Fibroblast of villous mesenchyme (primary cell): Measurements from ENCODE around the gene DAAM2. TPM values are rescaled to one million over a fixed set of nuclear protein-coding genes. Genes with fewer than 3 reads are reported as not detected.

Experiments used
- DNase-seq: peaks from one replicate; pipeline ENCODE4 v3.0.0-alpha.2; 2010; ENCODE audit warnings: low read depth
- H3K4me3 ChIP-seq: 2 replicates; pipeline ENCODE4 v1.5.1; 2011; ENCODE audit warnings: low read depth, mild to moderate bottlenecking, low read length
- CTCF ChIP-seq: IDR thresholded peaks from 2 replicates; pipeline ENCODE4 v1.5.1; 2012; ENCODE audit warnings: low read depth, mild to moderate bottlenecking, low read length; ENCODE audit not compliant: insufficient read depth
- total RNA-seq: library from RNA; depleted of rRNA; stranded (reverse); fragments of >200 nt; gene quantifications from 2 replicates; pipeline ENCODE4 v1.2.3, GENCODE V29; 2012

DAAM2 gene
- total RNA-seq, result 13.8 and 16.1 TPM in 2 replicates

GRCh38 chr6:39791850-39792539 is at the start of gene DAAM2:
Gene DAAM2 (plus strand): TSS chr6:39792376. CDS start chr6:39856303, 63,927 bp downstream.
- TF ChIP-seq CTCF, result peak; percentile 5
- peak; percentile 36 for DNase-seq
- H3K4me3 ChIP-seq, result peak within 1 kb of the TSS; percentile 56

DNA sequence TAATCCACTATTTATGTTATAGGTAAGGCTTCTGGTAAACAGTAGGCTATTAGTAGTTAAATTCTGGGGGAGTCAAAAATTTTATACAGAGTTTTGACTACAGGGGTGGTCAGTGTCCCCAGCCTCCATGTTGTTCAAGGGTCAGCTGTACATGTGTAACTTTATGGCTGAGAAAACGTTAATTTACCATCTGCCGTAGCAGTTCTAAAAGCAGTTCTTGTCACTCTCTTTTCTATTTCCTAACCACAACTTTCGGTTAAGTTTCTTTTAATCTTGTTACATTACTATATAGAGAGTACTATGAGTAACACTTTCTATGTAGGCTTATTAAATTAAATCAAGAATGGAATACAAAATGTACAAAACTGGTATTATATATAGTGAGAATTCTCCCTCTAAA is 45.4 kb upstream of the DAAM2 start:
- no peak for TF ChIP-seq CTCF
- DNase-seq, result no peak

DNA sequence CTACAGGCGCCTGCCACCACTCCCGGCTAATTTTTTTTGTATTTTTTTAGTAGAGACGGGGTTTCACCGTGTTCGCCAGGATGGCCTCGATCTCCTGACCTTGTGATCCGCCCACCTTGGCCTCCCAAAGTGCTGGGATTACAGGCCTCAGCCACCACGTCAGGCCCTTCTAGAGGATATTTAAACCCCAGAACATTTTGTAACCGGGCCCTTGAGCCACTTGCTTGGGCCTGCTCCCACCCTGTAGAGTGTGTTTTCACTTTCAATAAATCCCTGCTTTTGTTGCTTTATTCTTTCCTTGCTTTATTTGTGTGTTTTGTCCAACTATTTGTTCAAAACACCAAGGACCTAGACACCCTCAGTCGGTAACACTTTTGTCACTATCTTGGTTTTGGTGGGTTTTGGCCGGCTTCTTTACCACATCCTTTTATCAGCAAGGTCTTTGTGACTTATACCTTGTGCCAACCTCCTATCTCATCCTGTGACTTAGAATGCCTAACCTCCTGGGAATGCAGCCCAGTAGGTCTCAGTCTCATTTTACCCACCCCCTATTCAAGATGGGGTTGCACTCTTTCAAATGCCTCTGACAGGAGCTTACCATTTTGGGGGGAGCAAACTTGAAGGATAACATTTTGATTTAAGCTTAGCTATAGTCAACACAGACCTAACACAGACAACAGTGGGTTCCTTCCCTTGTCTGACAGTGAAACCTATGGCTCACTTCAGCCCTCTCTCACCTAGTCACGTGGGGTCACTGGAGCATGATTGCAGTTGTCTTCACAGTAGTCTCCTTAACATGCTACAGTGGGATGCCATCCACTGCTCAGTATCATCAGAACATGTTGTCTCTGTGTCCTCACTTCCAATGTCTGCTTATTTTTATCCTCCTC is 39.1 kb upstream of the DAAM2 start:
- TF ChIP-seq CTCF, result no peak
- DNase-seq, result no peak
- H3K4me3 ChIP-seq, result no peak overlapping the region

More for the DNA sequence above, 45.4 kb upstream of the DAAM2 start:
- H3K4me3 ChIP-seq, result no peak overlapping the region

DNA sequence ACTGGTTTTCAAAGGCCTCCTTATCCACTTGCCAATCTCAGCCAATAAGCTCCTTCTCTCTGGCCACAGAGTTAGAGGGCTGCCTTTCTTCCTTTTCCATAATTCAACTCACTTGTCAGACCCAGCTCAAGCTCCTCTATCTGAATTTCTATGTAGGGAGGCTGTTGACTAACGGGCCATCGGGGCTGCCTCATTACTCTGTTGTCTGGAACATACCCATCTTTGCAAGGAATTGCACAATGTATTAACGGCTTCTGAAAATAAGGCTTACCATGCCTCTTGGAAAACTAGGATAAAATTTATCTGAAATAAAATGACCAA is 38.5 kb upstream of the DAAM2 start:
- DNase-seq, result peak; percentile 2
- H3K4me3 ChIP-seq, result no peak overlapping the region
- TF ChIP-seq CTCF, result no peak

GRCh38 chr6:39754514-39755115 is 37.6 kb upstream of the DAAM2 start:
- TF ChIP-seq CTCF, result no peak
- H3K4me3 ChIP-seq, result no peak overlapping the region
- no peak for DNase-seq

DNA sequence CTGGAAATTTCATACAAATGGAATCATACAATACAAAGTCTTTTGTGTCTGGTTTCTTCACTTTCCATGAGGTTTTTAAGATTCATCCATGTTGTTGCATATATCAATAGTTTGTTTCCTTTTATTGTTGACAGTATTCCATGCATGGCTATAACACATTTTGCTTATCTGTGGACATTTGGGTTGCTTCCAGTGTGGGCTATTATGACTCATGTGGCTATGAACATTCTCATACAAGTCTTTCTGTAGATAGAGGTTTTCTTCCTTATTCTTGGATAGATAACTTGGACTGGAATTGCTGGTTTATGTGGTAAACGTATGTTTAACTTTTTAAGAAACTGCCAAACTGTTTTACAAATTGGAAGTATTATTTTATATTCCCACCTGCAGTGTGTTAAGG is 36.9 kb upstream of the DAAM2 start:
- H3K4me3 ChIP-seq, result no peak overlapping the region
- no peak for TF ChIP-seq CTCF
- DNase-seq, result no peak
